NCI-H2196 treated with DMSO at 0.1 percent for 48 hours (cell line): ENCODE data around the gene TIMM44.
"Not testable (repeated sequence)": the region's sequence is repeated elsewhere in the genome, so short reads cannot be mapped to it uniquely, and the experiment has no call there.

Experiments used
- DNase-seq: peaks from one replicate; lab custom pipeline; 2025; ENCODE audit not compliant: unreplicated experiment; lab: John Stamatoyannopoulos, UW

The TIMM44 gene

GRCh38 chr19:7926021-7926726 is 17.3 kb downstream of the TIMM44 start, which contains the start of gene CTXN1:
CTXN1 (minus strand) TSS chr19:7926135; CDS start chr19:7925538, 597 bp downstream.
- DNase-seq, result peak; percentile 21

GRCh38 chr19:7925171-7925851 is 18.2 kb downstream of the TIMM44 start:
- DNase-seq, result peak; percentile 28

GRCh38 chr19:7924651-7925170 is 18.8 kb downstream of the TIMM44 start:
- no peak for DNase-seq

GRCh38 chr19:7924241-7924640 is 19.2 kb downstream of the TIMM44 start:
- no peak for DNase-seq

- no peak for DNase-seq
Observed at GRCh38 chr19:7923295-7924191, 19.9 kb downstream of the TIMM44 start.

- no peak for DNase-seq
Observed at GRCh38 chr19:7922836-7923195, 20.6 kb downstream of the TIMM44 start.

- DNase-seq, result no peak
Observed at GRCh38 chr19:7921967-7922835, 21.3 kb downstream of the TIMM44 start.

GRCh38 chr19:7921302-7921966 is 22.0 kb downstream of the TIMM44 start:
- no peak for DNase-seq

GRCh38 chr19:7920519-7921301 is 22.8 kb downstream of the TIMM44 start:
- DNase-seq, result peak; percentile 97

GRCh38 chr19:7919610-7920518 is 23.6 kb downstream of the TIMM44 start, which contains the start of gene SNAPC2:
SNAPC2 (plus strand) TSS chr19:7920338; CDS start chr19:7920367, 29 bp downstream.
- DNase-seq, result peak; percentile 93

GRCh38 chr19:7918615-7919421 is 24.6 kb downstream of the TIMM44 start:
- no peak for DNase-seq

- DNase-seq, result not testable (repeated sequence)
Observed at GRCh38 chr19:7918062-7918614, 25.3 kb downstream of the TIMM44 start.

- no peak for DNase-seq
Observed at GRCh38 chr19:7917267-7918061, 26.0 kb downstream of the TIMM44 start.

GRCh38 chr19:7916955-7917266 is 26.6 kb downstream of the TIMM44 start:
- no peak for DNase-seq

GRCh38 chr19:7916103-7916954 is 27.1 kb downstream of the TIMM44 start:
- peak; percentile 9 for DNase-seq
